Naive B cell (primary cell): ENCODE data around the gene SLC7A1. TPM values are rescaled to one million over a fixed set of nuclear protein-coding genes. Genes with fewer than 3 reads are reported as not detected.

Experiments
- ATAC-seq, 2 donors: fragments of 150-1000 bp; cut with Tn5 transposase; 2 replicates each; pipeline ENCODE4 v1.10.0; 2021; ENCODE audit warnings: low read depth in 2 of 2, mild to moderate bottlenecking in 2 of 2, moderate library complexity in 2 of 2
- DNase-seq: peaks from one replicate; pipeline ENCODE4 v3.0.0; 2022
- H3K27ac Mint-ChIP-seq, 6 donors: one replicate each; pipeline ENCODE4 v1.8.0; 2020 to 2022; ENCODE audit warnings: mild to moderate bottlenecking in 6 of 6, mixed read lengths in 6 of 6, moderate library complexity in 5 of 6, inconsistent platforms in 2 of 6
- H3K27me3 Mint-ChIP-seq, 3 donors: one replicate each; pipeline ENCODE4 v1.8.0; 2021 to 2022; ENCODE audit warnings: mixed read lengths in 3 of 3, mild to moderate bottlenecking in 1 of 3
- H3K36me3 Mint-ChIP-seq, 2 donors: one replicate each; pipeline ENCODE4 v1.8.0; 2020 to 2022; ENCODE audit warnings: mixed read lengths in 2 of 2, inconsistent platforms in 1 of 2, mild to moderate bottlenecking in 1 of 2
- H3K4me1 Mint-ChIP-seq, 3 donors: one replicate each; pipeline ENCODE4 v1.8.0; 2020 to 2022; ENCODE audit warnings: mixed read lengths in 3 of 3, inconsistent platforms in 1 of 3, mild to moderate bottlenecking in 1 of 3, moderate library complexity in 1 of 3
- H3K4me3 Mint-ChIP-seq, 8 donors: one replicate each; pipeline ENCODE4 v1.8.0; 2020 to 2022; ENCODE audit warnings: mild to moderate bottlenecking in 8 of 8, mixed read lengths in 8 of 8, moderate library complexity in 8 of 8, inconsistent platforms in 2 of 8
- H3K9me3 Mint-ChIP-seq, 7 donors: one replicate each; pipeline ENCODE4 v1.8.0; 2020 to 2022; ENCODE audit warnings: mixed read lengths in 7 of 7, mild to moderate bottlenecking in 5 of 7, inconsistent platforms in 2 of 7, moderate library complexity in 1 of 7
- polyA plus RNA-seq, 6 donors: library from polyadenylated mRNA; unstranded; fragments of 300-500 nt; fragmentation: Illumina TruSeq; gene quantifications; one replicate each; pipeline ENCODE4 v1.2.3, GENCODE V29; 2021; ENCODE audit warnings: low read depth in 6 of 6

The SLC7A1 gene
- polyA plus RNA-seq, 6 donors from 2014 or later = 2.0 to 5.6 (median 3.8) TPM

GRCh38 chr13:29578300-29579085 is 17.0 kb downstream of the SLC7A1 start:
- H3K9me3 Mint-ChIP-seq = no peaks in the 10 kb centered on the region
- no peaks in the 10 kb centered on the region for H3K27me3 Mint-ChIP-seq
- ATAC-seq (no peak), DNase-seq (no peak)
- no peak overlapping the region for H3K4me3 Mint-ChIP-seq
- H3K36me3 Mint-ChIP-seq = no peaks in the 10 kb centered on the region
- peaks cover 20 to 28% (median 27%) of the 10 kb centered on the region in 3 donors for H3K4me1 Mint-ChIP-seq
- peak overlapping the region in 1 of 6 donors; percentile 15 for H3K27ac Mint-ChIP-seq

DNA sequence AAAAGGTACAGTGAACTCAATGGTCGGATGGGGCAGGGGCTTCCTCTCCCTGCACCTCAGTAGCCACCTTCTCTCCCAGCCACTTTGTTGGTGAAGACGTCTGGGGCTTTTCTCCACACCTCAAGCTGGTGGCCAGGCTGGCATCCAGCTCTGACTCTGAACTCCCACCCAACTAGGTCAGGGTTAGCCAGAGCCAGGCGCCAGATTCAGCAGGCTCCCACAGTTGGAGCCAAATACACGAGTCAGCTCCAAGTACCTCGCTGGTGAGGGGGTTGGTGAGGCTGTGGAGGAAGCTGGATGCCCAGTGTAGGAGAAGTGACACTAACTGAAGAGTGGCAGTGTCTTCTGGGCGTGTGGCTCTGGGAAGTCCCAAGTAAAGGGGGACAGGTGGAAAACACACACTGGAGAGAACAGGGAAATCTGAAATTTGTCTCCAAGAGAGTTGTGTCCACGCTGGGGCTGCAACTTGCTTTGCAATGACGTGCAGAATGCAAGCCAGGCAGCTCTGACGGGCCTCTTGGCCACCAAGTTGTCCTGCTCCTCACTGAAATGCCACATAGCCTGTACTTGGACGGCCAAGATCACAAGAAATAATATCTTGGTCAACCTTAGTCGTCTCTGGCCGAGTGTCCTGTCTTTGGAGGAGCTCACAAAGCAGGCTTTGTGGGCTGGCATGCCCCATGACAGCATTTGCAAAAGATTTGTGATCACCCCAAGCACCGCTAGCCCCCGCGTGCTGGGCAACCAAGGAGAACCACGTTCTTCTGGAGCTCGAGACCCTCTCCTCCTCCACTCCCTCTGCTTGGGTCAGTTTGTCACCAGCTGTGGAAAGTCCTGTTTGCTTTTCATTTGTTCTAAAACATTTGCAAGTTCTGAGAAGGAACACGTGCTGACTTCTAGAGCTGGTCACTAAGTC is 18.1 kb downstream of the SLC7A1 start:
- H3K36me3 Mint-ChIP-seq = no peaks in the 10 kb centered on the region
- no peaks in the 10 kb centered on the region for H3K9me3 Mint-ChIP-seq
- no peak for DNase-seq
- H3K27me3 Mint-ChIP-seq = no peaks in the 10 kb centered on the region
- H3K27ac Mint-ChIP-seq = peak overlapping the region in 2 of 6 donors; percentile 28 to 32
- H3K4me1 Mint-ChIP-seq = peaks cover 22 to 36% (median 36%) of the 10 kb centered on the region in 3 donors
- no peak for ATAC-seq
- H3K4me3 Mint-ChIP-seq = peak overlapping the region in 1 of 8 donors; percentile 29

DNA sequence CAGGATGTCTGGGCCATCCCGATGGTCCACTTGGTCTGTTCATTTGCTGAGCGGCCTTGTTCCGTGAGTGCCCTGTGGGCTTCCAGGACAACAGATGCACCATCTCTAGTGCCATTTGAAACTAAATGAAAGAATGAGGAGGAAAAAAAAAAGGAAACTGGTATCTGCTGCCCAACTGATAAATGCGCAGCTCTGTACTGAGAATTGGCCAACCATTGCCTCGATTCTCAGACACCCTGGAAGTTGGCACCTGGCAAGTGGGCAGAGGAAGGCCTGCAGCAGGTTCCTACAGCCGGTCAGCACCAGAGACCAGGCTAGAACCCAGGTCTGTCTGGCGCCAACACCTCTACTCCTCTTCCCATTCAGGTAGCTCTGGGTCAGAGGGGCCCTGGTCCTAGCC is 18.9 kb downstream of the SLC7A1 start:
- H3K36me3 Mint-ChIP-seq = no peaks in the 10 kb centered on the region
- H3K4me3 Mint-ChIP-seq = no peak overlapping the region
- H3K4me1 Mint-ChIP-seq = peaks cover 22 to 40% (median 33%) of the 10 kb centered on the region in 3 donors
- ATAC-seq (no peak), DNase-seq (no peak)
- H3K27me3 Mint-ChIP-seq = no peaks in the 10 kb centered on the region
- peak overlapping the region in 1 of 6 donors; percentile 37 for H3K27ac Mint-ChIP-seq
- no peaks in the 10 kb centered on the region for H3K9me3 Mint-ChIP-seq

- DNase-seq (no peak), ATAC-seq (no peak)
- H3K4me3 Mint-ChIP-seq = no peak overlapping the region
- H3K4me1 Mint-ChIP-seq = peaks cover 19 to 30% (median 30%) of the 10 kb centered on the region in 3 donors
- H3K36me3 Mint-ChIP-seq = no peaks in the 10 kb centered on the region
- H3K27me3 Mint-ChIP-seq = no peaks in the 10 kb centered on the region
- no peak overlapping the region for H3K27ac Mint-ChIP-seq
- no peaks in the 10 kb centered on the region for H3K9me3 Mint-ChIP-seq
Observed at GRCh38 chr13:29575098-29575497, 20.4 kb downstream of the SLC7A1 start.

- H3K9me3 Mint-ChIP-seq = no peaks in the 10 kb centered on the region
- H3K27ac Mint-ChIP-seq = peak overlapping the region in 4 of 6 donors; percentile 16 to 55 (median 38)
- peaks cover 20 to 28% (median 24%) of the 10 kb centered on the region in 3 donors for H3K4me1 Mint-ChIP-seq
- H3K36me3 Mint-ChIP-seq = no peaks in the 10 kb centered on the region
- DNase-seq = no peak
- H3K4me3 Mint-ChIP-seq = peak overlapping the region in 2 of 8 donors; percentile 2 to 57
- peak; percentile 73 to 76 for ATAC-seq
- H3K27me3 Mint-ChIP-seq = no peaks in the 10 kb centered on the region
Observed at GRCh38 chr13:29573190-29573589, 22.3 kb downstream of the SLC7A1 start.

DNA sequence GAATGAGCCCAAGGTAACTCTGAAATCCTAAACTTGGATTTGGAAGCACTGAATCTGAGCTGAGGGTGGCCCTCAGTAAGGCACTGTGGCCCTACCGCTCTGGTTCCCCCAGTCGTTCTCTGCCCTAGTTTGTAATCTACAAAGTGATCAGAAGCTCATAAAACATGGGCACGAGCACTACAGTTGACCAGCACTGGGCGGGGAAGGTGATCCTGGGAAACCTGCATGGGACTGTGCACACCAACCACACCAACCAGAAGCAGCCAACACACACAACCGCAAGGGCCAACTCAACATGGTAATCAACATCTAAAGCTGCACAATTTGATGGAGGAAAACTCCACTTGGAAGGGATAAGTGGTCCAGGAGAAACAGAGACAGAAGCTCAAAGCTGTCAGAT is 22.9 kb downstream of the SLC7A1 start:
- DNase-seq (no peak), ATAC-seq (no peak)
- no peak overlapping the region for H3K4me3 Mint-ChIP-seq
- H3K27ac Mint-ChIP-seq = peak overlapping the region in 1 of 6 donors; percentile 95
- no peaks in the 10 kb centered on the region for H3K9me3 Mint-ChIP-seq
- H3K27me3 Mint-ChIP-seq = no peaks in the 10 kb centered on the region
- no peaks in the 10 kb centered on the region for H3K36me3 Mint-ChIP-seq
- peaks cover 20 to 29% (median 24%) of the 10 kb centered on the region in 3 donors for H3K4me1 Mint-ChIP-seq

GRCh38 chr13:29571876-29572570 is 23.5 kb downstream of the SLC7A1 start:
- no peak for ATAC-seq
- H3K4me3 Mint-ChIP-seq = no peak overlapping the region
- peak overlapping the region in 2 of 6 donors; percentile 12 to 95 for H3K27ac Mint-ChIP-seq
- peaks cover 20 to 29% (median 24%) of the 10 kb centered on the region in 3 donors for H3K4me1 Mint-ChIP-seq
- H3K36me3 Mint-ChIP-seq = no peaks in the 10 kb centered on the region
- no peaks in the 10 kb centered on the region for H3K9me3 Mint-ChIP-seq
- DNase-seq = no peak
- H3K27me3 Mint-ChIP-seq = no peaks in the 10 kb centered on the region

DNA sequence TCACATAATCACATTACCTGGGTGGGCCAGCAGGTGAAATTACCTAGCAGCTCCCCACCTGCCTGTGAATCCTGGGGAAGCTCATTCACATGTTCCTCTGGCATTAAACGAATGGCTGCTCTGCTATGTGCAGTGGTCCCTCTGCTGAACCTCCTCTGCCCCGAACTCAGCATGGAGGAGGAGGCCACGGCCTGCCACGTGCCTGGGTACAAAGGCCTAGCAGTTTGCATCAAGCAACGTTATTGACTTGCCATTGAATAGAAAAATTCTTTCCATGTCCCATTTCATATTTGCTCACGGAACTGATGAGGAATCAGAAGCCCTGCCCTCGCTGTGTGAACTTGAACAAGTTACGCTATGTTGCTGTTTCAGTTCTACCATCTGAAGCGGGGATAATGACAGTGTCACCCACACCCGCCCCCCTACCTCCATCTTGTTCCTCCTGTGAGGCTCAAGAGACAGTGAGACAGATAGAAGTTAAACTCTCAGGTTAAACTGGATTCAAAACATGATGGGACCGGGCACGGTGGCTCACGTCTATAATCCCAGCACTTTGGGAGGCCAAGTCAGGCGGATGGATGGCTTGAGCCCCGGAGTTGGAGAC is 25.3 kb downstream of the SLC7A1 start:
- H3K4me1 Mint-ChIP-seq = peaks cover 24 to 32% (median 25%) of the 10 kb centered on the region in 3 donors
- no peaks in the 10 kb centered on the region for H3K27me3 Mint-ChIP-seq
- peak overlapping the region in 2 of 6 donors; percentile 81 to 84 for H3K27ac Mint-ChIP-seq
- ATAC-seq (no peak), DNase-seq (no peak)
- no peaks in the 10 kb centered on the region for H3K36me3 Mint-ChIP-seq
- no peak overlapping the region for H3K4me3 Mint-ChIP-seq
- H3K9me3 Mint-ChIP-seq = no peaks in the 10 kb centered on the region

DNA sequence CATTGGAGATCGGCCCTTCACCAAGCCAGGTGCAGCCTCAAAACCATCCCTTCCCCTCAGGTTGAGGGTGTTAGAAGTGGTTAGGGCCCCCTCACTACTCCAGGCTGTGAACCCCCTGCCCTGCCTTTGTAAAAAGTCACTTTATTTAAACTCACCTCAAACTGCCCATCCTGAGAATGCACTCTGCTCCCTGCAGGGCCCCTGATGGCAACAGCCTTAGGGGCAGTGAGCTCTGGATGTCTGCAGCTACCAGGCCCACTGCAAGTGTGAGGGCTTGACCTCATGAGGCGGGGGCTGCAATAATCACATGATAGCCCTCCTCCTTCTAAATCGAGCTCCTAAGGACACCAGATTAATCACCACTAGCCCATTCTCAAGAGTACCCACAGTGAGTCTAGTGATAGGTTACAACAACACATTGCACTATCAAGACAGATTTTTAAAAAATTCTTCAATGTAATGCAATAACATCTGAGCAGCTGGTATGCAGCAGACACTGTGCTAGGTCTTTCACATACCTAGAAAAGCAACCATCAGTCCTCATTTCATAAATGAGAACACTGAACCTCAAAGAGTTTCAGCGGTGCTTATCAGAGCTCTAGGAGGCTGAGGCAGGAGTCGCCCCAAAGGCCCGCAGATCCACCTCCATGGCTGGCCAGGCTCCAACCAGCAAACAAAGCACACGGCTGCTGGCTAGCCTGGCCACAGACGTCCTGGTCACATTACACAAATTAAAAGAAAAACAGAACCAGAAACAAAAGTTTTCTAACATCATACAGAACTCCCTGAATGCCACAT is 26.0 kb downstream of the SLC7A1 start:
- Mint-ChIP-seq H3K4me3 (no peak overlapping the region), H3K4me1 (peaks cover 24 to 35% (median 28%) of the 10 kb centered on the region in 3 donors), H3K36me3 (no peaks in the 10 kb centered on the region), H3K27ac (peak overlapping the region in 1 of 6 donors; percentile 40), H3K9me3 (no peaks in the 10 kb centered on the region), H3K27me3 (no peaks in the 10 kb centered on the region)
- ATAC-seq = no peak
- no peak for DNase-seq

DNA sequence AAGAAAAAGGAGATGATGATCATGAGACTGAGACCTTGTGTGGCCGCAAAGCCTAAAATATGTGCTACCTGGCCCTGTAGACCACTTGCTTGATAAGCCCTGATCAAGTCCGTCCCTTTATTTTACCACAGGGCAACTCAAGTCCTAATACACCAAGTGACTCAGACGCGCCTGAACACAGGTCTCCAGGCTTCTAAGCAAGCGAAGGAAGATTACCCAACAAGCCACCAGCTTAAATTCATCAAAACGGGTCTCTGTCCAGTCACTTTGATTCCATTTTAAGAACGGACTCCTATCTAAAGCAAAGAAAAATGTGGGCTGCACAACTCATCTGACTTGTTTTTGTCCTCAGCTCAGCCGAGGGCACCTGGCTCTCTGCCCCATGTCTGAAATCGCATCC is 26.8 kb downstream of the SLC7A1 start:
- H3K27me3 Mint-ChIP-seq = no peaks in the 10 kb centered on the region
- no peaks in the 10 kb centered on the region for H3K9me3 Mint-ChIP-seq
- H3K4me3 Mint-ChIP-seq = no peak overlapping the region
- peak overlapping the region in 1 of 6 donors; percentile 91 for H3K27ac Mint-ChIP-seq
- H3K4me1 Mint-ChIP-seq = peaks cover 17 to 34% (median 27%) of the 10 kb centered on the region in 3 donors
- ATAC-seq = no peak
- H3K36me3 Mint-ChIP-seq = no peaks in the 10 kb centered on the region
- no peak for DNase-seq

DNA sequence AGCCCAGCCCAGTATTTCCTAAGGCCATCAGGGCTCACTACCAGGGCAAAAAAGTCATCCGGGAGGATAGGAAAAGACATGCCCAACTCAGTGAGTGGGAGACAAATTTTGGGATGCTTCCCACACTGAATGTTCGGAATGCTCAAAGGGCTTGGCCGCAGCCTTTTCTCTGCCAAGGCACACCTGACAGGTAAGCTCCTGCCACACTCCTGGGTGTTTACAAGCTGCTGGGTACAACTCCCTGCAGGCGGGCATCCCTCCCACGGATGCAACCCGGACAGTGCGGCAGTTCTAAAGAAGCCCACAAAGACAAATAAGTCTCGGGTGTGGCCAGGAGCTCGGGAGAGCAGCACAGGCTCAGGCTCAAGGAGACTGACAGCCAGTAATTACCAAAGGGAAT is 28.1 kb downstream of the SLC7A1 start:
- H3K9me3 Mint-ChIP-seq = no peaks in the 10 kb centered on the region
- DNase-seq (no peak), ATAC-seq (no peak)
- no peaks in the 10 kb centered on the region for H3K27me3 Mint-ChIP-seq
- H3K4me1 Mint-ChIP-seq = peaks cover 6 to 26% (median 25%) of the 10 kb centered on the region in 3 donors
- no peaks in the 10 kb centered on the region for H3K36me3 Mint-ChIP-seq
- H3K27ac Mint-ChIP-seq = no peak overlapping the region
- H3K4me3 Mint-ChIP-seq = no peak overlapping the region

- DNase-seq = no peak
- Mint-ChIP-seq H3K9me3 (no peaks in the 10 kb centered on the region), H3K4me3 (no peak overlapping the region), H3K4me1 (peaks cover 9 to 29% (median 18%) of the 10 kb centered on the region in 3 donors), H3K36me3 (no peaks in the 10 kb centered on the region), H3K27ac (no peak overlapping the region), H3K27me3 (no peaks in the 10 kb centered on the region)
- ATAC-seq = no peak
Observed at GRCh38 chr13:29566206-29566605, 29.3 kb downstream of the SLC7A1 start.
